ENCODE data around the gene CDK6.

DNA sequence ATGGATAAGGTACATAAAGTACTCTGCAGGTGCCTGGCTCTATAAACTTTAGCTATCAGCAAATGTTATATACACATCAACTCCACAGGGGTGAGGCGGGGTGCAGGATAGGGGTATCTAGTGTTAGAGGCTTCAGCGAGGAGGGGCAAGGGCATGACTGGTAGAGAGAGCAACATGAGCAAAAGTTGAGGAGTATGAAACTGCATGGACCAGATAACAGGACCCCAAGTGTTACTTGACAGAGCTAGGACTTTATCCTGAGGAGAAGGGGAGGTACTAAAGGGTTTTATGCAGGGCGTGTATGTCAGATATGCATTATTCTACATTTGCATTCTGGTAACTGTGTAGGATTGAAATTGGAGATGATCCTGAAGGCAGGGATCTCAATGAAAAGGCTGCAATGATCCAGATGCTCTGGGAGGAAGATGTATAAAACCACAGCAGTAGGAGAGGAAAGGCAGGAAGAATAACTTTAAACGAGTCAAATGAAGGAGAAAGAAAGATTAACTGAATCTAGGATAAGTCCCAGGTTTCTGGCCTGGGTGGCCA, 136.3 kb downstream of the CDK6 start:
- TF ChIP-seq, protein P1, sequence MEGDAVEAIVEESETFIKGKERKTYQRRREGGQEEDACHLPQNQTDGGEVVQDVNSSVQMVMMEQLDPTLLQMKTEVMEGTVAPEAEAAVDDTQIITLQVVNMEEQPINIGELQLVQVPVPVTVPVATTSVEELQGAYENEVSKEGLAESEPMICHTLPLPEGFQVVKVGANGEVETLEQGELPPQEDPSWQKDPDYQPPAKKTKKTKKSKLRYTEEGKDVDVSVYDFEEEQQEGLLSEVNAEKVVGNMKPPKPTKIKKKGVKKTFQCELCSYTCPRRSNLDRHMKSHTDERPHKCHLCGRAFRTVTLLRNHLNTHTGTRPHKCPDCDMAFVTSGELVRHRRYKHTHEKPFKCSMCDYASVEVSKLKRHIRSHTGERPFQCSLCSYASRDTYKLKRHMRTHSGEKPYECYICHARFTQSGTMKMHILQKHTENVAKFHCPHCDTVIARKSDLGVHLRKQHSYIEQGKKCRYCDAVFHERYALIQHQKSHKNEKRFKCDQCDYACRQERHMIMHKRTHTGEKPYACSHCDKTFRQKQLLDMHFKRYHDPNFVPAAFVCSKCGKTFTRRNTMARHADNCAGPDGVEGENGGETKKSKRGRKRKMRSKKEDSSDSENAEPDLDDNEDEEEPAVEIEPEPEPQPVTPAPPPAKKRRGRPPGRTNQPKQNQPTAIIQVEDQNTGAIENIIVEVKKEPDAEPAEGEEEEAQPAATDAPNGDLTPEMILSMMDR (IDR thresholded peaks at IDR 0.05), result no peak
- TF ChIP-seq POLR2A (IDR thresholded peaks at IDR 0.05), result no peak

All from lower leg skin (tissue), 3 donors.